HG03469 (cell line): ENCODE results near the gene TNFAIP8L2.
A peak's percentile ranks its signal among the peaks of the same experiment; 100 is the strongest.
"Not testable (repeated sequence)": the region's sequence is repeated elsewhere in the genome, so short reads cannot be mapped to it uniquely, and the experiment has no call there.

Source experiments
- ATAC-seq: cut with Tn5 transposase; IDR thresholded peaks from one replicate; pipeline ENCODE4 v1.9.1; 2021; ENCODE audit warnings: mild to moderate bottlenecking, moderate library complexity, moderate number of reproducible peaks; ENCODE audit not compliant: unreplicated experiment

Gene TNFAIP8L2

DNA sequence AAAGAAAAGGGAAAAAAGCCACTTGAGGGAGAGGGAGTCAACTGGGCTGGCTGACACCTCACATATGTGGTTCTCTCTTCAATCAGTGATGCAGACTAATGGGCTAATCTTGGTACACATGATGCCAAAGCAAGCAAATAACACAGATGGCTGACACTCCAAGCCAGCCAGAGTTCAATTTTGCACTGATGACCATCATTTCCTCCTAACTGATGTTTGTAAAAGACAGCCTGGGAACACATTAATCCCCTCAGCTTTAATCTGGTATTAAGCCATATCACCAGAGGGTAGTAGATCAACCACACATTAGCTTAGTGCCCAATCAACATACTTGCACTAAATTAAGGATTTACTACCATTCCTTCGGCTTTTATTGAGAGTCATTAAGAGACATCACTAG lies 30.8 kb downstream of the TNFAIP8L2 start:
- no peak for ATAC-seq

DNA sequence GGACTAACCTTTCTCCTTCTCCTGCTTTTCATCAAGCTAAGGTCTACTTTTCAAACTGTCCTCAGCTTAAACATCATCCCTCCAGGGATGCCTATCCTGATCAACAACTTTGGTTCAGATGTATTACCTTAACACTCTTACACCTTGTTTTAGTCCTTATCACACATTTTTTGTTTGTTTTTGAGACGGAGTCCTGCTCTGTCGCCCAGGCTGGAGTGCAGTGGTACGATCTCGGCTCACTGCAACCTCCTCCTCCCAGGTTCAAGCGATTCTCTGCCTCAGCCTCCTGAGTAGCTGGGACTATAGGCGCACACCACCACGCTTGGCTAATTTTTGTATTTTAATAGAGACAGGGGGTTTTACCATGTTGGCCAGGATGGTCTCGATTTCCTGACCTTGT lies 32.2 kb downstream of the TNFAIP8L2 start:
- not testable (repeated sequence) for ATAC-seq

DNA sequence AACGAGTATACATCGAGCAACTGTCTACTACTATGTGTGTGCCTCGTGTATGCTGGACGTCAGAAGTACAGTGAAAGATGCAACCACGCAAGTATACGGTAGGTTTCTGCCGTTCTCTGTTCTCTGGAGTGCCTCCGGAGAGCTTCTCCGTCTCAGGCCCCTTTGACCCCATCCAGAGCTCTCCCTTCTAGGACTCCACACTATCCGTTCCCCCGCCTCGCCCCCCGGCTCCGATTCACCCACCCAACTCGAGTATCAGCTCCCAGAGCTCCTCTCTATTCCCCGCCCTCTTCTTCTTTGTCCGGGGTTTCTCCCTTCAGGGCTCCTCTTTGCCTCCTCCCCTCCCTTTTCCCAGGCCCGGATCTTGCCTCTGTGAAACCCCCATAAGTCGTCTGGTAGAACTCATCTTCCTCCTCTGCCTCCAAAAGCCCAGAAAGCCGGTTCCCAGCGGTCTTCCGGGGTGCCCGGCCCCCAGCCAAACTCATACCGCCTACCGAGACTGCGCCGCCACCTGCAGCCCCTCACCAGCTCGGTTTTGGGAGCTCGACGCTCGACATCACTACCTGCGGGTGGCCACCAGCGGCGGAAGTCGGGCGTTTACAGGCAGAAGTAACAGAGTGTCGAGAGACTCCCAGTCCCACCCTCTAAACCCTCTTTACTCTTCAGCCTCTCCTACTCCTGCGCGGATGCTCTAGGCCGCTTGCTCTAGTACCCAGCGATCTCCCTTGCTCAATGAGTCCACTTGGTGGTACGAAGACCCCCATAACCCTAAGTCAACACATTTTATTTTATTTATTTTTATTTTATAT lies 33.4 kb downstream of the TNFAIP8L2 start, which contains the start of gene VPS72:
Gene VPS72 (minus strand): TSS at position 561 of the 809 bp plus-strand sequence. CDS start 76 bp downstream, at position 485.
- ATAC-seq: peak; percentile 62

DNA sequence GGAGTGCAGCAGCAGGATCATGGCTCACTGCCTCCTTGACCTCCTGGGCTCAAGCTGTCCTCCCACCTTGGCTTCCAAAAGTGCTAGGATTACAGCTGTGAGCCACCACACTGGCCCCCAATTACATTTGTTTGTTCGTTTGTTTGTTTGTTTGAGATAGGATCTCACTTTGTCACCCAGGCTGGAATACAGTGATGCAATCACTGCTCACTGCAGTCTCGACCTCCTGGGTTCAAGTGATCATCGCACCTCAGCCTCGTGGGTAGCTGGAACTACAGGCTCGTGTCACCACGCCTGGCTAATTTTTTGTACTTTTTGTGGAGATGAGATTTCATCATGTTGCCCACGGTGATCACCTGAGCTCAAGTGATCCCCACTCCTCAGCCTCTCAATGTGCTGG lies 35.6 kb downstream of the TNFAIP8L2 start:
- no peak for ATAC-seq

DNA sequence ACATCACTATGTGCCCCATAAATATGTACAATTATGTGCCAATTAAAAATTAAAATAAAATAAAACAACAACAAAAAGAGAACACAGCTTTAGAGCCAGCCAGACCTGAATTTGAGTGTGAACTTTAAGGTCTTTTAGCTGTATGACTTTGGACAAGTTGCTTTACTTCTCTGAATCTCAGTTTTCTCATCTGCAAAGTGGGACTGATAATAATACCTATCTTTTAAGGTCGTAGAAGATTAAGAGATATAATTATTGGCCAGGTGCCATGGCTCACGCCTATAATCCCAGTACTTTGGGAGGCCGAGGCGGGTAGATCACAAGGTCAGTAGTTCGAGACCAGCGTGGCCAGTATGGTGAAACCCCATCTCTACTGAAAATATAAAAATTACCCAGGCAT lies 36.9 kb downstream of the TNFAIP8L2 start:
- no peak for ATAC-seq

DNA sequence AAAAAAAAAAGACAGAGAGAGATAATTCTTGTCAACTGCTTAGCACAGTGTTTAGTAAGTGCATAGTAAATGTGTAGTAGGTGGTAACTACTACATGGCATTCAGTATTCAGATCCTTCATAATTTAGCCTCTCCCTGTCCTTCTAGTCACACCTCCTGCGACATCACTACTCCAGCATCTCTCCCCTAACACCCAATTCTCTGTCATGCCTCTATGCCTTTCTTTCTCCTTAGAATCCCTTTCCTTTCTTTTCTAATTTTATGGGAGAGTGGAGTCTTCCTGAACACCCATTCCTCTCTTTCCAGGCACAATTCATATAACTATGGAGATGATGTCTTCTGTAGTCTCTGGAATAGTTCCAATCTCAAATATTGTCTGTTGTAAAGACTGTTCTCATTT lies 37.4 kb downstream of the TNFAIP8L2 start:
- no peak for ATAC-seq

DNA sequence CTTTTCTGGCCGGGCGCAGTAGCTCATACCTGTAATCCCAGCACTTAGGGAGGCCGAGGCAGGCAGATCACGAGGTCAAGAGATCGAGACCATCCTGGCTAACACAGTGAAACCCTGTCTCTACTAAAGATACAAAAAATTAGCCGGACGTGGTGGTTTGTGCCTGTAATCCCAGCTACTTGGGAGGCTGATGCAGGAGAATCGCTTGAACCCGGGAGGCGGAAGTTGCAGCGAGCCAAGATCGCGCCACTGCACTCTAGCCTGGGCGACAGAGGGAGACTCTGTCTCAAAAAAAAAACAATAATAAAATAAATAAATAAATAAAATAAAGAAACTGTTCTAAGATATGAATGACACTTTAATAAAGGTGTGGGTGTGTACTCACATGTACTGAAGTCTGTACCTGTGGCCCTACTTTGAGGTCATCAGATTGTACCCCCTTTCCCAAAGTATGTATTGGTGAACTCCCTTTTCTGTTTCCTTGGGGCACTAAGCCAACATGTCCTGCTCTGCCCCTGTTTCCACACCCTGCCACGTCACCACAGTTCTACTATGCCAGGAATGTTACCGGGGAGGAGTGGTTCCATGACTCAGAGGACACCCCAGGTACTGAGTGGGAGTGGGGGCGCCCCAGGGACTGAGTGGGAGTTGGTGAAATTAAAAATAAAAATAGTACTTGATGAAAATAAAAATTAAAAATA lies 38.6 kb downstream of the TNFAIP8L2 start:
- not testable (repeated sequence) for ATAC-seq

DNA sequence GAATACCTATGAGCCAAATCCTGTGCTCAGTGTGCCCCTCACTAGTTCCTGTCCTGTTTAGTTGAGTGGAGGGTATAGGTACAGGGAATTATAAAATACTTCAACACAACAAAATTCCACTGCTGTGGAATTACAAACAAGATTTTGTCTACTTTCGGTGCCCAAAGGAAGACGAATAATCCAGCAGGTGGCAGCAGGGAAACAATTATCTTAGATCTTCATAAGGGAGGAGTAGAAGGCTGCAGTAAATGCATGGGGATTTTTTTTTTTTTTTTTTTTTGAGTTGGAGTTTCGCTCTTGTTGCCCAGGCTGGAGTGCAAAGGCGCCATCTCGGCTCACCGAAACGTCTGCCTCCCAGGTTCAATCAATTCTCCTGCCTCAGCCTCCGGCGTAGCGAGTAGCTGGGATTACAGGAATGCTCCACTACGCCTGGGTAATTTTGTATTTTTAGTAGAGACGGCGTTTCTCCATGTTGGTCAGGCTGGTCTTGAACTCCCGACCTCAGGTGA lies 39.9 kb downstream of the TNFAIP8L2 start:
- ATAC-seq: no peak

DNA sequence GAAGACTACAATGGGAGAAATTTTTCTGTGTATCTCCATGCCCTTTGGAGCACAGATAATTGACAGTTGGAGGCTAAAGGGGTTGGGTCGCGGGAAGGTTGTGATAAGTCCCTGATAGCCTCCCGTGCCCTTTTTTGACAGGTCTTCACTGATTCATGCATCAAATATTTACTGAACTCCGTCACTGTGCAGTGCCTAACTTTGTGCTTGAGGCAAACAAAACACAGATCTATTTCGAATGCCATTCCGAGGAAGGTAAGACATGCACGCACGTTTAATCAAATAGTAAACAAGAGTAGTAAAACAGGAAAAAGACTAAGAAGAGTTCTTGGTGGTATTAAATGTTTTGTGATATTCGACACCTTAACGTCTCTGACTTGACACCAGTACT lies 41.4 kb downstream of the TNFAIP8L2 start:
- ATAC-seq: no peak

DNA sequence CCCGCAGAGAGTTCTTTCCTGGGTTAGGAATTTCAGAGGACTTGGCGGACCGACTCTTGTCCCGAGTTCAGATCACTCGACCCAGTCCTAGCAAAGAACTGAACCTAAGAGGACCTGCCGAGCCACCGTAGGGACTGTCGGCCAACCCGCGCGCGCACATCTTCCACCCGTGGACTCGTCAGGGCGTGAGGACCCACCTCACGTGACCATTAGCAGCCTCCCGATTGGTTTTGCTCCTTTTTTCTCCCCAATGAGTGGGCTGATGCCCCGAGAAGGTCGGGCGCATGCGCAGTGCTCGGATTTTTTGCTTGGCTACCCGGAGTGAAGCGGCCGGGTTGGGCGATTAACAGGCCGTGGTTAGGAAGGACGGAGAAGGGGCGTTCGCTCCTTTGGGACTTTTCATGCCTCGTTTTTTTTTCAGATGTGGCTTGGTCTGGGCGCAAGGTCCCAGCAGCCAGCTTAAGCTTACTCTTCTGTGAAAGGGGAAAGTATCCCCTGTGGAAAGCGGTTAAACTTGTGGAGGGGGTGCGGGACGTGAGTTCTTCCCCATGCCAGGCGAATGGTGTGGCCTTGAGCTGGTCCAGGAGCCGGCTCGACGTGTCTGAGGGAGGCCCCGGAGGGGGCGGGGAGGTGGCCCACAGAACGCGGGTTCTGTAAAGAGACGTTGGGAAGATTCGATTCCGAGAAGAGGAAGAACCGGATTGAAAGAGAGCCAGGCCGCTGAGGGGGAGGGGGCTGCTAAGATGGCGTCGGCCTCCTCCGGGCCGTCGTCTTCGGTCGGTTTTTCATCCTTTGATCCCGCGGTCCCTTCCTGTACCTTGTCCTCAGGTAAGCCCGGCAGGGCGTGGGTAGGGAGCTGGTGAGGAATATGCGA lies 42.0 kb downstream of the TNFAIP8L2 start, which contains the start of gene PIP5K1A:
Gene PIP5K1A (plus strand): TSS at position 299 of the 874 bp plus-strand sequence. CDS start 445 bp downstream, at position 744.
- peak; percentile 63 for ATAC-seq

DNA sequence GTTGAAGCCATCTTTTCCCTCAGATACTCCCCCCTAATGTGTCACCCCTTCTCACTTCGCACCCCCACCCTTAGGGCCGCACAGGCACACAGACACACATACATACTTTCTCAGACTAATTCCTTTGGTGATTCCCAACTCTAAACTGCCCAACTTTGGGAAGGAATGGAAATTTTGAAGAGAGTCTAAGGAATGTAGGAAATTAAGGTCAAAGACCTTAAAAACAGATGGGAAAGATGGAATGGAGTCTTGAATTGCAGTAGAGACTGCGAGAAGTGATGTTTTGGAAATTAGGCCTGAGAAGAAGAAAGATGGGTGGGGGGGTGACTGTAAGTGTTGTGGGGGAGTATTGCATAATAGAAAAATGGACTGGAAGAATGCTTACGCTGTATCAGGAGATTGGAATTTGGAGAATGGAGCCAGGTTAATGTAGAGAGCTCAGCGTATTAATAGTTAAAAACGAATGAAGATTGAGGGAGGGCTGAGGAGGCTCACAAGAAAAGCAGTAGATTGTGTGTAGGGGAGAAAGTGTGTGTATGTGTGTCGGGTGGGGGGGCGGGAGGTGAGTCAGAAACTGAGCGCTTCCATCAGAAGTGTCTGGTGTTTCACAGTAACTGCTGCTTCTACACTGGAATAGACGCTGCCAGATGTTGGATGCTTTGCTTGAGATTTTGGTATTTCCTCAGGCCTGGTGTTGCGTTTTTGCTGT lies 43.6 kb downstream of the TNFAIP8L2 start:
- ATAC-seq: no peak

DNA sequence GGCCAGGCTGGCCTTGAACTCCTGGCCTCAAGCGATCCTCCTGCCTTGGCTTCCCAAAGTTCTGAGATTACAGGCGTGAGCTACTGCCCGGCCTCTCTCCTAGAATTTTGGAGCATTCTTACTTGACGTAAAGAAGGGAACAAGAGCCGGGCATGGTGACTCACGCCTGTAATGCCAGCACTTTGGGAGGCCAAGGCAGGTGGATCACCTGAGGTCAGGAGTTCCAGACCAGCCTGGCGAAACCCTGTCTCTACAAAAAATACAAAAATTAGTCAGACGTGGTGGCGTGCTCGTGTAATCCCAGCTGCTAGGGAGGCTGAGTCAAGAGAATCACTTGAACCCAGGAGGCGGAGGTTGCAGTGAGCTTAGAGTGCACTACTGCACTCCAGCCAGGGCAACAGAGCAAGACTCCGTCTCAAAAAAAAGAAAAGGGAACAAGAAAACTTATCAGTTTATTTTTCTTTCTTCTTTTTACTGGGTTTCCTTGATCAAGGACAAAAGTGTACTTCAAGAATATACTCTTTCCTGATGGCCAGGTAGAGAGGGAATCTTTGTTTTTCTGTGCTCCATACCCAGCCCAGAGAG lies 49.0 kb downstream of the TNFAIP8L2 start:
- ATAC-seq: not testable (repeated sequence)
